Prostate gland (tissue), 2 donors: ENCODE data around the gene FHOD3.

Experiments
- CTCF ChIP-seq, 4 experiments: fragments of 200-600 bp in 2 of 4; fragments of 450-650 bp in 2 of 4; sonication (generic) in 2 of 4; IDR thresholded peaks; 1 replicate in 3 of 4; 2 replicates in 1 of 4; pipeline ENCODE4 v1.5.1; 2016 to 2019; ENCODE audit warnings: antibody characterized with exemption in 4 of 4, mild to moderate bottlenecking in 2 of 4, moderate library complexity in 2 of 4
- POLR2A ChIP-seq: fragments of 450-650 bp; IDR thresholded peaks from one replicate; pipeline ENCODE4 v1.6.1; 2016; ENCODE audit warnings: antibody characterized with exemption, mild to moderate bottlenecking
- POLR2AphosphoS5 ChIP-seq: sonication (generic); formaldehyde crosslinking; IDR thresholded peaks from one replicate; pipeline ENCODE4 v1.6.1; 2017; ENCODE audit warnings: antibody characterized with exemption

DNA sequence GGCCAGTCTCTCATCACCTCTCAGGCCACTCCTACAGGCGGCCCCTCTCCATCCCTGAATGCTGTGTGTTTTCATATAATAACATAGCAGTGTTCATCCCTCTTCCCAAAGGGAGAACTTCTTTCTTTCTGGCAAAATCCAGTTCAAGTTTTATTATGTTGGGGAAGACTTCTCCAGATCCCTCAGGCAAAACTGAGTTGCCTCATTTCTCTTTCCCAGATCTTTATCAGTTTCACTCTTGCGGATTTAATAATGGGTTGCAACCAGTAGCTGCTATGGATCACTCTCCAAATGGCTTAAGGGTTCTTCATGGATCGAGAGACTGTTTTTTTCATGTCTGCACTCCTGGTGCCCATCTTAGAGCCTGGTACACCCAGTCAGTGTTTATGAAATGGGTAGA lies 129.9 kb downstream of the FHOD3 start:
- no peak for TF ChIP-seq CTCF (IDR thresholded peaks at IDR 0.05)
- TF ChIP-seq POLR2AphosphoS5: no peak
- no peak for TF ChIP-seq POLR2A
